WTC11 (cell line): ENCODE data around the gene KCNJ13. TPM values are rescaled to one million over a fixed set of nuclear protein-coding genes. Genes with fewer than 3 reads are reported as not detected.

Source experiments
- ATAC-seq: fragments of 200-7000 bp; cut with Tn5 transposase; 2 replicates; pipeline ENCODE4 v1.10.0; 2021; ENCODE audit warnings: mild to moderate bottlenecking, moderate library complexity
- CTCF ChIA-PET: fragments of 300-600 bp; sonication (Branson Sonifier 250); formaldehyde crosslinking; loops from one replicate; lab custom pipeline; 2021; ENCODE audit warnings: antibody characterized with exemption; lab: Charles Lee
- POLR2A ChIA-PET: fragments of 350-600 bp; sonication (Branson Sonifier 250); formaldehyde crosslinking; loops from one replicate; lab custom pipeline; 2021; ENCODE audit warnings: antibody characterized with exemption; lab: Charles Lee
- DNase-seq: peaks from one replicate; pipeline ENCODE4 v3.0.0; 2021; ENCODE audit warnings: low spot score
- H3K27ac Mint-ChIP-seq: 2 replicates; pipeline ENCODE4 v1.8.0; 2021; ENCODE audit warnings: mixed read lengths
- H3K27me3 Mint-ChIP-seq: 2 replicates; pipeline ENCODE4 v1.8.0; 2021; ENCODE audit warnings: low read depth, mild to moderate bottlenecking, moderate library complexity, mixed read lengths
- H3K36me3 Mint-ChIP-seq: 2 replicates; pipeline ENCODE4 v1.8.0; 2021; ENCODE audit warnings: mixed read lengths
- H3K4me1 Mint-ChIP-seq: 2 replicates; pipeline ENCODE4 v1.8.0; 2022; ENCODE audit warnings: mixed read lengths
- H3K4me3 Mint-ChIP-seq: 2 replicates; pipeline ENCODE4 v1.8.0; 2021; ENCODE audit warnings: mild to moderate bottlenecking, moderate library complexity, mixed read lengths
- H3K9me3 Mint-ChIP-seq: 2 replicates; pipeline ENCODE4 v1.8.0; 2021; ENCODE audit warnings: mixed read lengths
- CTCF ChIP-seq: fragments of 200-600 bp; IDR thresholded peaks from 2 replicates; pipeline ENCODE4 v1.8.0; 2022; ENCODE audit warnings: antibody characterized with exemption
- E2F1 ChIP-seq: sonication (generic); formaldehyde crosslinking; IDR thresholded peaks from 2 replicates; pipeline ENCODE4 v1.8.0; 2022; ENCODE audit warnings: mild to moderate bottlenecking, missing genetic modification reagents
- E2F4 ChIP-seq: sonication (generic); formaldehyde crosslinking; IDR thresholded peaks from 2 replicates; pipeline ENCODE4 v1.8.1; 2022; ENCODE audit warnings: low read depth, mild to moderate bottlenecking, moderate library complexity, missing genetic modification reagents, borderline replicate concordance
- EMX1 ChIP-seq: fragments of 250-450 bp; sonication (Bioruptor Pico); IDR thresholded peaks from 2 replicates; pipeline ENCODE4 v1.8.0; 2021; ENCODE audit warnings: mild to moderate bottlenecking
- ESRRA ChIP-seq: sonication (generic); formaldehyde crosslinking; IDR thresholded peaks from 2 replicates; pipeline ENCODE4 v1.8.1; 2022; ENCODE audit warnings: mild to moderate bottlenecking, missing genetic modification reagents, borderline replicate concordance
- ETV6 ChIP-seq: sonication (generic); formaldehyde crosslinking; IDR thresholded peaks from 2 replicates; pipeline ENCODE4 v1.8.1; 2022; ENCODE audit warnings: mild to moderate bottlenecking, missing genetic modification reagents
- KAT7 ChIP-seq: sonication (generic); formaldehyde crosslinking; IDR thresholded peaks from 2 replicates; pipeline ENCODE4 v1.8.1; 2023; ENCODE audit warnings: missing genetic modification reagents, mild to moderate bottlenecking, borderline replicate concordance
- NFATC4 ChIP-seq: fragments of 250-450 bp; sonication (Bioruptor Pico); IDR thresholded peaks from 2 replicates; pipeline ENCODE4 v1.9.0; 2021; ENCODE audit warnings: mild to moderate bottlenecking
- NR2C2 ChIP-seq: sonication (generic); formaldehyde crosslinking; IDR thresholded peaks from 2 replicates; pipeline ENCODE4 v1.8.0; 2022; ENCODE audit warnings: mild to moderate bottlenecking, missing genetic modification reagents
- PRRX2 ChIP-seq: fragments of 250-450 bp; sonication (Bioruptor Pico); IDR thresholded peaks from 2 replicates; pipeline ENCODE4 v1.8.0; 2021; ENCODE audit warnings: mild to moderate bottlenecking
- STAT6 ChIP-seq: sonication (generic); formaldehyde crosslinking; conservative IDR thresholded peaks from 2 replicates; pipeline ENCODE4 v1.8.1; 2023; ENCODE audit warnings: mild to moderate bottlenecking, low read depth, missing genetic modification reagents, moderate library complexity
- TEAD1 ChIP-seq: sonication (generic); formaldehyde crosslinking; IDR thresholded peaks from 2 replicates; pipeline ENCODE4 v1.8.0; 2022; ENCODE audit warnings: mild to moderate bottlenecking, missing genetic modification reagents
- ZNF232 ChIP-seq: sonication (generic); formaldehyde crosslinking; IDR thresholded peaks from 2 replicates; pipeline ENCODE4 v1.8.0; 2022; ENCODE audit warnings: mild to moderate bottlenecking, missing genetic modification reagents
- ZNF263 ChIP-seq: sonication (generic); formaldehyde crosslinking; IDR thresholded peaks from 2 replicates; pipeline ENCODE4 v1.8.1; 2022; ENCODE audit warnings: low read depth, mild to moderate bottlenecking, moderate library complexity, missing genetic modification reagents
- total RNA-seq: library from RNA; stranded (reverse); gene quantifications from 3 replicates; pipeline ENCODE4 v1.2.3, GENCODE V29; 2021
- TF ChIP-seq, protein P1 (sequence below): fragments of 250-450 bp; sonication (Bioruptor Pico); IDR thresholded peaks from 2 replicates; pipeline ENCODE4 v1.9.0; 2021; ENCODE audit warnings: mild to moderate bottlenecking, borderline replicate concordance
- TF ChIP-seq, protein P2 (sequence below): sonication (generic); formaldehyde crosslinking; IDR thresholded peaks from 2 replicates; pipeline ENCODE4 v1.8.1; 2023; ENCODE audit warnings: mild to moderate bottlenecking, missing genetic modification reagents

KCNJ13 gene
- total RNA-seq, 1 experiment from 2014 or later = not detected

- TF ChIP-seq KAT7 (CRISPR knock-in tag) (no peak), ZNF232 (no peak)
- TF ChIP-seq, protein P1, sequence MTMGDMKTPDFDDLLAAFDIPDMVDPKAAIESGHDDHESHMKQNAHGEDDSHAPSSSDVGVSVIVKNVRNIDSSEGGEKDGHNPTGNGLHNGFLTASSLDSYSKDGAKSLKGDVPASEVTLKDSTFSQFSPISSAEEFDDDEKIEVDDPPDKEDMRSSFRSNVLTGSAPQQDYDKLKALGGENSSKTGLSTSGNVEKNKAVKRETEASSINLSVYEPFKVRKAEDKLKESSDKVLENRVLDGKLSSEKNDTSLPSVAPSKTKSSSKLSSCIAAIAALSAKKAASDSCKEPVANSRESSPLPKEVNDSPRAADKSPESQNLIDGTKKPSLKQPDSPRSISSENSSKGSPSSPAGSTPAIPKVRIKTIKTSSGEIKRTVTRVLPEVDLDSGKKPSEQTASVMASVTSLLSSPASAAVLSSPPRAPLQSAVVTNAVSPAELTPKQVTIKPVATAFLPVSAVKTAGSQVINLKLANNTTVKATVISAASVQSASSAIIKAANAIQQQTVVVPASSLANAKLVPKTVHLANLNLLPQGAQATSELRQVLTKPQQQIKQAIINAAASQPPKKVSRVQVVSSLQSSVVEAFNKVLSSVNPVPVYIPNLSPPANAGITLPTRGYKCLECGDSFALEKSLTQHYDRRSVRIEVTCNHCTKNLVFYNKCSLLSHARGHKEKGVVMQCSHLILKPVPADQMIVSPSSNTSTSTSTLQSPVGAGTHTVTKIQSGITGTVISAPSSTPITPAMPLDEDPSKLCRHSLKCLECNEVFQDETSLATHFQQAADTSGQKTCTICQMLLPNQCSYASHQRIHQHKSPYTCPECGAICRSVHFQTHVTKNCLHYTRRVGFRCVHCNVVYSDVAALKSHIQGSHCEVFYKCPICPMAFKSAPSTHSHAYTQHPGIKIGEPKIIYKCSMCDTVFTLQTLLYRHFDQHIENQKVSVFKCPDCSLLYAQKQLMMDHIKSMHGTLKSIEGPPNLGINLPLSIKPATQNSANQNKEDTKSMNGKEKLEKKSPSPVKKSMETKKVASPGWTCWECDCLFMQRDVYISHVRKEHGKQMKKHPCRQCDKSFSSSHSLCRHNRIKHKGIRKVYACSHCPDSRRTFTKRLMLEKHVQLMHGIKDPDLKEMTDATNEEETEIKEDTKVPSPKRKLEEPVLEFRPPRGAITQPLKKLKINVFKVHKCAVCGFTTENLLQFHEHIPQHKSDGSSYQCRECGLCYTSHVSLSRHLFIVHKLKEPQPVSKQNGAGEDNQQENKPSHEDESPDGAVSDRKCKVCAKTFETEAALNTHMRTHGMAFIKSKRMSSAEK (CRISPR knock-in tag) = no peak
Measured at GRCh38 chr2:232817756-232818155, 41.4 kb upstream of the KCNJ13 start (continued).

DNA sequence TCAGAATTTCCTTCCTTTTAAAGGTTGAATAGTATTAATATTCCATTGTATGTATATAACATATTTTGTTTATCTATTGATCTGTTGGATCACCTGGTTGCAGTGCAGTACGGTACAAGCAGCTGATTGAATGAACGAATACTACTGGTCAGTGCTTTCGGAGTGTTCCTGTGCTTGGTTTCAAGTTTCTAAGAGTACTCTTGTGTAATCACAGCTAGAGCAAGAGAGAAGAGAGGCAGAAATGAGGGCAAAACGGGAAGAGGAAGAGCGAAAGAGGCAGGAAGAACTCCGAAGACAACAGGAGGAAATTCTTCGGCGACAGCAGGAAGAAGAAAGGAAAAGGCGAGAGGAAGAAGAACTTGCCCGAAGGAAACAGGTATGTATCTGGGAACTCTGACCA lies 40.3 kb upstream of the KCNJ13 start:
- no peak for TF ChIP-seq PRRX2
- TF ChIP-seq ETV6 = no peak
- TF ChIP-seq STAT6 (CRISPR knock-in tag) = no peak
- TF ChIP-seq E2F4 (CRISPR knock-in tag) = no peak
- TF ChIP-seq CTCF = no peak
- no peak for TF ChIP-seq E2F1 (CRISPR knock-in tag)
- TF ChIP-seq NR2C2 (CRISPR knock-in tag) = no peak
- TF ChIP-seq EMX1 = no peak
- no peak for TF ChIP-seq NFATC4
- TF ChIP-seq TEAD1 (CRISPR knock-in tag) = no peak
- TF ChIP-seq, protein P2, sequence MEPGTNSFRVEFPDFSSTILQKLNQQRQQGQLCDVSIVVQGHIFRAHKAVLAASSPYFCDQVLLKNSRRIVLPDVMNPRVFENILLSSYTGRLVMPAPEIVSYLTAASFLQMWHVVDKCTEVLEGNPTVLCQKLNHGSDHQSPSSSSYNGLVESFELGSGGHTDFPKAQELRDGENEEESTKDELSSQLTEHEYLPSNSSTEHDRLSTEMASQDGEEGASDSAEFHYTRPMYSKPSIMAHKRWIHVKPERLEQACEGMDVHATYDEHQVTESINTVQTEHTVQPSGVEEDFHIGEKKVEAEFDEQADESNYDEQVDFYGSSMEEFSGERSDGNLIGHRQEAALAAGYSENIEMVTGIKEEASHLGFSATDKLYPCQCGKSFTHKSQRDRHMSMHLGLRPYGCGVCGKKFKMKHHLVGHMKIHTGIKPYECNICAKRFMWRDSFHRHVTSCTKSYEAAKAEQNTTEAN (CRISPR knock-in tag) = no peak
- TF ChIP-seq ZNF263 = no peak
- TF ChIP-seq ESRRA (CRISPR knock-in tag) = no peak
- Mint-ChIP-seq H3K4me3 (no peak overlapping the region), H3K27ac (peak overlapping the region; percentile 77; the same call in 1 of the 2 replicates), H3K9me3 (no peaks in the 10 kb centered on the region), H3K27me3 (no peaks in the 10 kb centered on the region), H3K4me1 (peaks cover 22% of the 10 kb centered on the region), H3K36me3 (peaks cover 63% of the 10 kb centered on the region)
- CTCF ChIA-PET = interaction anchor here (1.1 kb wide), 1 partner anchor 211 kb away, joined by 3 read pairs; no protein-coding TSS in a partner anchor
- POLR2A ChIA-PET = no interaction called here
- DNase-seq (no peak), ATAC-seq (no peak)
